Fibroblast of pulmonary artery (primary cell): ENCODE data around the gene IAH1.

ENCODE experiments used
- DNase-seq: peaks from one replicate; pipeline ENCODE4 v3.0.0-alpha.2; 2010; ENCODE audit warnings: low read depth
- H3K4me3 ChIP-seq: replicated peaks from 2 replicates; pipeline ENCODE4 v1.5.1; 2011; ENCODE audit warnings: low read depth, mild to moderate bottlenecking, control low read depth, low read length, moderate library complexity
- CTCF ChIP-seq: IDR thresholded peaks from 2 replicates; pipeline ENCODE4 v1.5.1; 2011; ENCODE audit warnings: mild to moderate bottlenecking, control low read depth, low read length, inconsistent platforms; ENCODE audit errors: missing control alignments

IAH1 gene

GRCh38 chr2:9538000-9538507 lies 63.7 kb downstream of the IAH1 start:
- no peak for TF ChIP-seq CTCF
- H3K4me3 ChIP-seq, result no peak overlapping the region
- peak; percentile 98 for DNase-seq
